ENCODE data around the gene NLK. TPM values are rescaled to one million over a fixed set of nuclear protein-coding genes. Genes with fewer than 3 reads are reported as not detected.

Gene NLK
- total RNA-seq (2022; extraction: Qiagen RNA extraction; ENCODE audit: low read depth), result 9.8 to 12.1 TPM (median 10.5 TPM) in 5 replicates

GRCh38 chr17:28042657-28042720, at the start of gene NLK:
TSS of gene NLK (plus strand) at chr17:28042677. CDS start at chr17:28042874, 197 bp downstream.

Other genes with a start within 250 kb of the NLK start
- 0.08 to 0.15 TPM (median 0.10 TPM) in 5 replicates for gene NOS2, start 242.1 kb upstream of the NLK start, total RNA-seq (2022; extraction: Qiagen RNA extraction; ENCODE audit: low read depth)
- gene LYRM9, start 149.3 kb upstream of the NLK start, total RNA-seq (2022; extraction: Qiagen RNA extraction; ENCODE audit: low read depth), result 0.72 to 1.7 TPM (median 1.2 TPM) in 5 replicates

Measured in A549 treated with CpdA at 1 μM for 4 hours (cell line).